Esophagus mucosa (tissue), 1 donor: Measurements from ENCODE around the gene SH3PXD2A. TPM values are rescaled to one million over a fixed set of nuclear protein-coding genes. Genes with fewer than 3 reads are reported as not detected.
"Not testable (repeated sequence)": the region's sequence is repeated elsewhere in the genome, so short reads cannot be mapped to it uniquely, and the experiment has no call there.

Experiments
- ATAC-seq: fragments of 200-7000 bp; cut with Tn5 transposase; one replicate; pipeline ENCODE4 v1.9.1; 2020
- total RNA-seq: library from RNA; stranded (reverse); gene quantifications from one replicate; pipeline ENCODE4 v1.2.4, GENCODE V29; 2023
- donor health status: DM: yes; HTN: yes; CAD: no.

The SH3PXD2A gene
- total RNA-seq, 1 donor from 2014 or later: 34.0 TPM

- ATAC-seq: no peak
Measured at GRCh38 chr10:103787331-103787730, 68.0 kb downstream of the SH3PXD2A start.

- no peak for ATAC-seq
Measured at GRCh38 chr10:103786020-103786419, 69.4 kb downstream of the SH3PXD2A start.

DNA sequence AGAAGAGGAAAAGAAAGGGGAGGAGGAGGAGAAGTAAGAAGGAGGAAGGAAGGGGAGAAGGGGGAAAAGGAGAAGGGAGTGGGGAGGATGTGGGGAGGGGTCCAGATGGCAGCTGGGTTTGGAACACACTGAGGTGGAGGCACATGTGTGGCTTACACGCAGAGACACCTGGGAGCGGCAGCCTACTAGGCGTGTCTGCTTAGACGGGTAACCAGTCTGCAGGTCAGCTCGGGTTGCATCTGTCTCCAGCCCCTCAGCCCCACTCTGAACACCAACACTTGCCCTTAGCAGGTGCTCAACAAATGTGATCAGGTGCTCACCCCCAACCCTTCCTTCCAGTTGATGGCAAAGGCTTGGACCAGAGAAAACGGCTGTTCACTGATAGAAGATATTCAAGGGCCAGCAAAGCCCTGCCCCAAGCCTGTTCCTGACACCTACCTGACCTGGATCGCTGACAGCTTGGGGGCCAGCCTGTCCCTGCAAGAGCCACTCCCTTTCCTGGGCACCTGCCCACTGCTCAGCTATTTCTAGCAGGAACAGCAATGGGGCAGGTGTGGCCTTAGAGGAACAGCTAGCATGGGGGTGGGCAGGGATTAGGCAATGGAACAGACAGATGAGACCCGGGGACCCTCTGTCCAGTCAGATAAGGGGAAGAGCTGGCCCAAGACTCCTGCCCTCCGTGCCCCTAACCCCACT is 70.5 kb downstream of the SH3PXD2A start:
- ATAC-seq: peak; percentile 46

- ATAC-seq: no peak
Measured at GRCh38 chr10:103784089-103784488, 71.3 kb downstream of the SH3PXD2A start.

- no peak for ATAC-seq
Measured at GRCh38 chr10:103783681-103784080, 71.7 kb downstream of the SH3PXD2A start.

- ATAC-seq: peak; percentile 80
Measured at GRCh38 chr10:103781329-103782061, 73.9 kb downstream of the SH3PXD2A start.

DNA sequence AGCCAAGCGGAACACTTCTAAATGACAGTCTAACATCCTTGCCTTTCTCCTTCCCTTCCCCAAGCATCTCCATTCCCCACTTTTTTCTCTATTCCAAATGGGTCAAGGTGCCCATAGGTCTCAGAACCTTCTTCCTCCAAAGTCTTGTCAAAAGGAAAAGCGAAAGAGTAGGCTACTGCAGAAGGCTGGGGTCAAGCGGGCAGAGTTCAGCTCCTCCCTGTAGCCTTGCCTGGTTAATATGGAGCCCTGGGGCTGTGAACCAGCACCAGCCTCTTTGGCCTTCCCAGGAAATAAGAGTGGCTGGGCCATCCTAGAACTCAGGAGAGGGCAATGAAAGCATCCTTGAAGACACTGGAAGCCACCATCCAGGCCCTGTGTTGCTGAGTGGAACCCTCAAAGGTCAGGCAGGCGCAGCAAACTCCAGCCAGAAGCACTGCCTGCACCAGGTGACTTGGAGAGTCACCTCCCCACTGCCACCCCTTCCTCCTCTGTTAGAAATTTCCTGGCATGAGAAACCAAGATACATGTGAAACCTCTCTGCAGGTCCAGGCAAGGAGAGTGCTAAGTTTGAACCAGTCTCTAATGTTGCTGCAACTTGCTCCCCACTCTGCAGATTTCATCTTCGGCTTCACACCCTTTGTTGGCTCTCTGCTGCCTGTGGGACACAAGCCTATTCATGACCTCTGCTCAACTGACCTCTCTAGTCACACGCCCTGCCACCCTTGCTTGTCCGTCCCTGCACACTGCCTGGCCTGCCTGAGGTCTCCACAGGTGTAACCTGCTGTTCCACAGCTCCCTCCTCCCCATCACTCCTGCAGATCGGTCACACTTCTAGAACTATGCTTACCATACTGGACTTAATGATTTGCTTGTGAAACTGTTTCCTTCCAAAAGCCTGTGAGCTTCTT is 74.9 kb downstream of the SH3PXD2A start:
- ATAC-seq: peak; percentile 57

- no peak for ATAC-seq
Measured at GRCh38 chr10:103778358-103779139, 76.8 kb downstream of the SH3PXD2A start.

DNA sequence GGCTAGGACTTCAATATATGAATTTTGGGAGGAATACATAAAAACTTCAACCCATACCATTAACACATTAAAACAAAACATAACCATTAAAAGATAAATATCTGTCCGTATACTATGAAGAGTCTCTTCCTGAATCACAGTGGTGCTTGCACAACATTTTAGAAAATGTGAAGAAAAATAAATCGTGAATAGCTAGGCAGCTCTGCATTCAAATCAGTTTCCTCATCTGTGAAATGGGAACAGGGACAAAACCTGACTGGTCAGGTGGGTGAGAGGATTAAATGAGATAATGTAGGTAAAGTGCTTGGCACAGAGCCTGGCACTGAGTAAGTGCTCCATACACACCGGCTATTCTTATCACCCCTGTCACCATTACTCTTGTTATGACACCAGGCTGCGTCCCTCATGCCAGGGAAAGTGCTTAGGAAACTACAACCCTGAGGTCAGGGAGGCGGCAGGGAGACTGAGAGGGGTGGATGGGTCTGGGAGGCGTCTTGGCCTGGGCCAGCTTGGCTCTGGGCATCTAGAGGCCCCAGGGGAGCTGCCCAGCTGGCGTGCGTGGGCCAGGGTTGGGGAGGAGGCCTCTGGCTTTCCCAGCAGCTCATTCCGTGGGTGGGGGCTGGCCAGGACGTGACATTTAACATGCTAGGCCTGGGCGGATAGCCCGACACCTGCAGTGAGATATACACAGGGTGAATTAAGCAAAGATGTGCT is 78.3 kb downstream of the SH3PXD2A start:
- peak; percentile 49 for ATAC-seq

DNA sequence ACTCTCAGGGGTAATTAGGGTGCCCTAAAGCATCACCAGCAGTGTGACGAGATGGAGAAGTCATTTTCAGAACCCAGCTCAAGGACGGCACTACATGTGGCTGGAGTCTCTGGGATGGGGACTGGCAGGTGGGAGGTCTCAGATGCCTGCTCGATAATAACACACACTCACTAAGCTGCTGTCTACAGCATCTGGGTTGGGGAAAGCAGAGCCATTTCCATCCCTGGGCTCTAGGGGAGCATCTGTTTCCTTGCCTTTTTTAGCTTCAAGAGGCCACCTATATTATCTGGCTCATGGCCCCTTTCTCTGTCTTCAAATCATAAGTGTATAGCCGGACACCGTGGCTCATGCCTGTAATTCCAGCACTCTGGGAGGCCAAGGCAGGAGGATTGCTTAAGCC is 79.6 kb downstream of the SH3PXD2A start:
- ATAC-seq: no peak

GRCh38 chr10:103772846-103773245 is 82.5 kb downstream of the SH3PXD2A start:
- ATAC-seq: not testable (repeated sequence)

GRCh38 chr10:103772096-103772845 is 83.1 kb downstream of the SH3PXD2A start:
- peak; percentile 79 for ATAC-seq

- ATAC-seq: no peak
Measured at GRCh38 chr10:103770139-103770538, 85.2 kb downstream of the SH3PXD2A start.

DNA sequence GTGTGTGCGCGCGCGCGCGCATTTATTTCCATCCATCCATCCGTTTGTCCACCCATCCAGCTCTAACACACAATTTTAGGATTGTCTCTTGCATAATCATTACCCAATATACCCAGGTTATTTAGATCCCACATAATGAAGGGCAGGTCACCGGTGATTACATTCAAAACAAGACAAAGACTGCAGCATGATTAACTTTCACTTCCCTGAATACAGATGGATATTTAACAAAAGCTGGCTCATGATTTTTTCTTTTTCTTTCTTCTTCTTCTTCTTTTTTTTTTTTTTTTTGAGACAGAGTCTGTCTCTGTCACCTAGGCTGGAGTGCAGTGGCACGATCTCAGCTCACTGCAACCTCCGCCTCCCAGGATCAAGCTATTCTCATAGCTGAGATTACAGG is 86.2 kb downstream of the SH3PXD2A start:
- no peak for ATAC-seq

- ATAC-seq: no peak
Measured at GRCh38 chr10:103768345-103768744, 87.0 kb downstream of the SH3PXD2A start.

DNA sequence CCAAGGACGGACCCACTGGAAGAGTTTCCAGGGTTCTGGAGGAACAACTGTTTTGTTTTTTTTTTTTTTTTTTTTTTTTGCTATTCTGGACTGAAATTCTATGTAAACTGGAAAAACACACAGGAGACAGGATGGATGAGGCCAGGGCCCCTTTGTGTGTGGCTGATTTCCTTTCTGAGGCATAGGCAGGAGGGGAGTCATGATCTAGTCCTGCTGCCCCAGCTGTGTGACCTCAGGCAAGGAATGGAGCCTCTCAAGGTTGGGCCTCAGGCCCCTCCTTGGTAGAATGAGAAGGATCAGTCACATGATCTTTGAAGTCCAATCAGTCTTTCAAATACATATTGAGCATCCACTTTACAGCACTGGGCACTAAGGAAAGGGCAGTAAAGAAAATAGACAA is 87.6 kb downstream of the SH3PXD2A start:
- ATAC-seq: no peak

DNA sequence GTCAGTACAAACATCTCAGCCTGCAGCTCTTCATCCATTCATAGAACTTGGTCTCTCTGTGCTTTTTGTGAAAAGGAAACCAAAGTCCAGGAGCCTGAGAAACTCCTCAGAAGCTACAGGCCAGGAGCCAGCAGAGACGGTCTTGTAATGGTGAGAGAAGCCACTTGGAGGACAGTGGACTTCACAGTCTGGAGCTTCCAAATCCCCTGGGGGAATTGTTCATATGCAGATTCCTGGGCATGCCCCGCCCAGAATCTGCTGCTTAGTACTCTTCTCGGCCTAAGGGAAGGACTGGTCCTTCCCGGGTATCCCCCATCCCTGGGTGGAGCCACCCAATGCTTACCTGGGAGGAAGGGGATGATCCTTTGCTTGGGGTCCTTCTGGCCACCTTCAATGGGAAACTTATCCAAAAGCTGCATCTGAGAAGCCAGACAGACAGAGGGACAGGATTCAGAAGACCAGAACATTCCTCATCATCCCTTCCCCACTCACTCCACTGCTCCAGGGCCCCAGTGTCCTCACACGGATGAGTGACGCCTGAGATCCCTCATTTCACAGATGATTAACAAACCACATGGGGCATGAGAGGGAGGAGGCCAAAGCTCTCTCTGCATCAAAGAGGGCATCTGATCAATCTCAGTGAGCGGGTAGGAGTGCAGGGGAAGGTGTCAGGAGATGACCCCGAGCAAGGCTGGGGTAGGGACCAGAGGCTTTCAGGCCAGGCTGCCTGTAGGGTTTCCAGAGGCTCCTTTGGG is 88.4 kb downstream of the SH3PXD2A start:
- no peak for ATAC-seq

DNA sequence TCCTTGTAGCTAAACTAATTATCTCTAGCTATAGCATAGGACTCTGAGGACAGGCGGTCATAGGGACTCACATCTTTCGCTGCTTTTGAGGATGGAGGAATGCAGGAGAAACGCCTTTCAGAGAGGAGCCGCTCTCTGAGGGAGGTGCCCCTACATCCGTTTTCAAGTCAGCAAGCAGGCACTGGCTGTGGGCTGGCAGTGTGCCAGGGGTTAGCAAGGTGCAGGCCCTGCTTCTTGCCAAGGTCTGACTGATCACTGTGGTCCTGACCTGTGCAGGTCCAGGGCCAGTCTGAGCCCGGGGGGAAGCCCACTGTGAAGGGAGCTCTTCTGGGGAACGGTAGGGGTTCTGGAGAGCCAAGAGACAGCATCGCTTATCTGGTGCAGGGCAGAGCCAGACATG is 89.4 kb downstream of the SH3PXD2A start:
- ATAC-seq: peak; percentile 15

GRCh38 chr10:103765168-103765567 is 90.2 kb downstream of the SH3PXD2A start:
- ATAC-seq: no peak
